SH-SY5Y (cell line): ENCODE results near the gene MYL3.

ENCODE experiments used
- GATA2 ChIP-seq: IDR thresholded peaks from 2 replicates; pipeline ENCODE4 v1.6.1; 2011; ENCODE audit warnings: mild to moderate bottlenecking, low read depth, low read length
- GATA3 ChIP-seq: IDR thresholded peaks from 2 replicates; pipeline ENCODE4 v1.6.1; 2011; ENCODE audit warnings: low read depth, mild to moderate bottlenecking, low read length, moderate library complexity

- TF ChIP-seq GATA2 (no peak), GATA3 (no peak)
Measured at GRCh38 chr3:46859001-46859710, 4.1 kb downstream of the MYL3 start.
